B cell (primary cell): ENCODE measurements around the gene JAML. TPM values are rescaled to one million over a fixed set of nuclear protein-coding genes. Genes with fewer than 3 reads are reported as not detected.

Experiments used
- ATAC-seq: fragments of 200-7000 bp; cut with Tn5 transposase; one replicate; pipeline ENCODE4 v1.10.0; 2021; ENCODE audit warnings: low read depth, mild to moderate bottlenecking, moderate number of reproducible peaks, moderate library complexity
- CTCF ChIA-PET: fragments of 350-600 bp; sonication (Branson Sonifier 250); formaldehyde crosslinking; loops from one replicate; lab custom pipeline; 2021; ENCODE audit warnings: antibody characterized with exemption, inconsistent platforms; lab: Charles Lee
- POLR2A ChIA-PET: fragments of 350-600 bp; sonication (Branson Sonifier 250); formaldehyde crosslinking; loops from one replicate; lab custom pipeline; 2021; ENCODE audit warnings: antibody characterized with exemption; lab: Charles Lee
- DNase-seq: peaks from one replicate; pipeline ENCODE4 v3.0.0; 2013
- H2AFZ ChIP-seq: 2 replicates; pipeline ENCODE4 v1.6.1; 2012; ENCODE audit warnings: mild to moderate bottlenecking, low read depth, low read length; ENCODE audit not compliant: insufficient read depth, poor library complexity, severe bottlenecking
- H3K27ac ChIP-seq, 2 donors: 1 replicate in 1 of 2; 2 replicates in 1 of 2; pipeline ENCODE4 v1.5.1; 2012 to 2013; ENCODE audit warnings: low read length in 2 of 2, mild to moderate bottlenecking in 2 of 2, moderate library complexity in 1 of 2
- H3K27me3 ChIP-seq, 4 experiments: fragments of 200-600 bp in 1 of 4; sonication (generic) in 1 of 4; replicated peaks in 1 of 4; 1 replicate in 2 of 4; 2 replicates in 2 of 4; pipeline versions ENCODE4 v1.6.1 to v1.7.0; 2013 to 2016; ENCODE audit warnings: low read length in 3 of 4, mild to moderate bottlenecking in 2 of 4, mixed read lengths in 1 of 4, moderate library complexity in 1 of 4; ENCODE audit not compliant: insufficient read depth in 4 of 4, control insufficient read depth in 3 of 4; ENCODE audit errors: control extremely low read depth in 1 of 4
- H3K36me3 ChIP-seq, 2 experiments: replicated peaks in 1 of 2; 1 replicate in 1 of 2; 2 replicates in 1 of 2; pipeline versions ENCODE4 v1.6.1 to v1.7.1; 2013; ENCODE audit warnings: low read length in 1 of 2; ENCODE audit not compliant: insufficient read depth in 2 of 2, control insufficient read depth in 1 of 2; ENCODE audit errors: control extremely low read depth in 1 of 2, extremely low read depth in 1 of 2
- H3K4me1 ChIP-seq, 2 donors: fragments of 200-600 bp in 1 of 2; sonication (generic) in 1 of 2; 1 replicate in 1 of 2; 2 replicates in 1 of 2; pipeline versions ENCODE4 v1.5.1 to v1.6.1; 2013 to 2017; ENCODE audit warnings: low read length in 2 of 2; ENCODE audit not compliant: control insufficient read depth in 2 of 2, insufficient read depth in 2 of 2
- H3K4me2 ChIP-seq: replicated peaks from 2 replicates; pipeline ENCODE3; 2012; ENCODE audit warnings: mild to moderate bottlenecking, low read depth, low read length; ENCODE audit not compliant: poor library complexity, severe bottlenecking
- H3K4me3 ChIP-seq, 5 experiments: fragments of 200-600 bp in 1 of 5; sonication (generic) in 1 of 5; 1 replicate in 3 of 5; 2 replicates in 2 of 5; pipeline versions ENCODE4 v1.5.1 to v1.7.0; 2011 to 2016; ENCODE audit warnings: low read length in 4 of 5, mild to moderate bottlenecking in 4 of 5, low read depth in 2 of 5, control low read depth in 1 of 5, moderate library complexity in 1 of 5; ENCODE audit not compliant: insufficient read depth in 1 of 5; ENCODE audit errors: control extremely low read depth in 1 of 5, extremely low read depth in 1 of 5
- H3K79me2 ChIP-seq: fragments of 200-600 bp; sonication (generic); one replicate; pipeline ENCODE4 v1.6.0; 2016; ENCODE audit warnings: low read length; ENCODE audit not compliant: control insufficient read depth, insufficient read depth
- H3K9ac ChIP-seq: fragments of 200-600 bp; sonication (generic); 2 replicates; pipeline ENCODE4 v1.6.1; 2017; ENCODE audit warnings: mild to moderate bottlenecking, low read length, moderate library complexity
- H3K9me3 ChIP-seq, 3 donors: one replicate each; pipeline versions ENCODE4 v1.6.1 to v1.7.1; 2013; ENCODE audit warnings: low read length in 2 of 3; ENCODE audit not compliant: control insufficient read depth in 2 of 3, insufficient read depth in 1 of 3; ENCODE audit errors: control extremely low read depth in 1 of 3
- H4K20me1 ChIP-seq: 2 replicates; pipeline ENCODE4 v1.6.0; 2012; ENCODE audit warnings: mild to moderate bottlenecking, low read length; ENCODE audit not compliant: insufficient read depth, control insufficient read depth, poor library complexity, severe bottlenecking
- H3K27ac Mint-ChIP-seq: one replicate; pipeline ENCODE4 v1.8.0; 2021; ENCODE audit warnings: mixed read lengths
- H3K27me3 Mint-ChIP-seq: one replicate; pipeline ENCODE4 v1.8.0; 2021; ENCODE audit warnings: mixed read lengths
- H3K4me1 Mint-ChIP-seq: one replicate; pipeline ENCODE4 v1.8.0; 2021; ENCODE audit warnings: mixed read lengths
- H3K4me3 Mint-ChIP-seq: one replicate; pipeline ENCODE4 v1.8.0; 2021; ENCODE audit warnings: mixed read lengths
- H3K9me3 Mint-ChIP-seq: one replicate; pipeline ENCODE4 v1.8.0; 2022; ENCODE audit warnings: mixed read lengths; ENCODE audit not compliant: insufficient read depth
- EZH2 ChIP-seq: IDR thresholded peaks from 2 replicates; pipeline ENCODE4 v1.6.1; 2012; ENCODE audit warnings: borderline replicate concordance, low read depth, mild to moderate bottlenecking, moderate library complexity, low read length; ENCODE audit not compliant: insufficient read depth, poor library complexity, severe bottlenecking
- WGBS: methylation state at CpG from one replicate; pipeline ENCODE4 v1.1.5; 2013; ENCODE audit warnings: missing lambda C conversion rate; ENCODE audit not compliant: insufficient coverage; 5-methylcytosine and 5-hydroxymethylcytosine counted together
- intact Hi-C: fragments of 100-400 bp; cut with micrococcal nuclease; formaldehyde crosslinking; loops from one replicate; pipeline ENCODE4 v1.10.0; 2022
- polyA plus RNA-seq: library from polyadenylated mRNA; depleted of rRNA; stranded (reverse); fragments of >200 nt; gene quantifications from 2 replicates; pipeline ENCODE4 v1.2.3, GENCODE V29; 2012
- total RNA-seq, 2 donors: library from RNA; stranded (reverse); fragments of 120-200 nt in 1 of 2; gene quantifications; 1 replicate in 1 of 2; 2 replicates in 1 of 2; pipeline versions ENCODE4 v1.2.3 to v1.2.4, GENCODE V29; 2013 to 2022
- TF ChIP-seq, protein P1 (sequence below): fragments of 200-600 bp; IDR thresholded peaks from one replicate; pipeline ENCODE4 v1.8.0; 2022; ENCODE audit warnings: antibody characterized with exemption, mild to moderate bottlenecking

The JAML gene
- total and polyA plus RNA-seq, 2 donors (not counting 1 experiment from before 2014, with no cell fraction given), result 1.0 to 9.6 TPM

DNA sequence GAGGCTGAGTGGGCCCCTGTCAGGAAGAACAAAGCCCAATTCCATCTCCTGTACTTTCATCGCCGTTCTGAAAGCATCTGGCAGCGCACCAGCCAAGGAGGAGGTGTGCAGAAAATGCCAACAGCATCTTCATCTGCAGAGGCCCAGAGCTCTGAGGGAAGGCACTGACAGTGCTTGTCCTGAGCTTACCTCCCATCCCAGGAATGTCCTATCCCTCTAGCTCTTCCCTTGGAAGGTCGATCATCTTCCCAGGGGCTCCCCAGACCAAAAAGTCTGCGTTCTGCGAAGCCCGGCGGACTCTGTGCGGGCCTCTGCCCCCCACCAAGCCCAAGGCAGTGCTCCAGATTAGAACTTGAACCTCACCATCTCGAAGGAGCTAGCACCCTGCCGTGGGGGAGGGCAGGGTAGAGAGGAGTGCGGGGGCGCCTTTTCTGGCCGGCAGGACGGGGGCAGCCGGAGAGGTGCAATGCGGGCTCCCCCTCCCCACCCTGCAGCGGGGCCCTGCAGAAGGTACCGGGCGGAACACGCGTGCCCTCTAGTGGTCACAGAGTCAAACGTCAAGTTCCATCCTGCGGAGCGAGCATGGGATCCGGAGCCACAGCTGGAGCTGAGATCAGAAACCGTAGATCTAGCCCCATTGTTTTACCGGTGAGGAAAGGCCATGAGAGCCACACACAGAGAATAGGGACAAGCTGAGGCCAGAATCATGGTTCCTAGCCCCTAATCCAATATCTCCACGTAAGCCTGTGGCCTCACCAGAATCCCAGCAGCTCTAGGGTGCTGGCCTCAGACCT, 53.3 kb downstream of the JAML start:
- H3K27me3 Mint-ChIP-seq, result peaks cover 46% of the 10 kb centered on the region

More for the DNA sequence above, 53.3 kb downstream of the JAML start:
- no peaks in the 10 kb centered on the region for H3K79me2 ChIP-seq
- peak; percentile 88 for ATAC-seq
- no peaks in the 10 kb centered on the region for H3K9me3 ChIP-seq
- CTCF ChIA-PET, result interaction anchor here (0.6 to 8.8 kb wide), 41 partner anchors 9 to 849 kb away, joined by 3 to 96 read pairs (median 4); partner anchors contain the start of genes MPZL2 and MPZL3
- WGBS, result 14% methylated on average over 28 of the region's 29 CpGs
- no peak overlapping the region for H3K9ac ChIP-seq
- no peak overlapping the region for H3K27ac Mint-ChIP-seq
- no peak overlapping the region for H3K4me3 ChIP-seq
- H3K4me3 Mint-ChIP-seq, result no peak overlapping the region
- peaks cover 3% of the 10 kb centered on the region for H3K4me1 Mint-ChIP-seq
- peak overlapping the region; percentile 43 for H3K4me2 ChIP-seq
- H3K27me3 ChIP-seq, result peaks cover 0 to 15% (median 1%) of the 10 kb centered on the region in 4 experiments
- peaks cover 0 to 5% of the 10 kb centered on the region in 2 donors for H3K4me1 ChIP-seq
- TF ChIP-seq, protein P1, sequence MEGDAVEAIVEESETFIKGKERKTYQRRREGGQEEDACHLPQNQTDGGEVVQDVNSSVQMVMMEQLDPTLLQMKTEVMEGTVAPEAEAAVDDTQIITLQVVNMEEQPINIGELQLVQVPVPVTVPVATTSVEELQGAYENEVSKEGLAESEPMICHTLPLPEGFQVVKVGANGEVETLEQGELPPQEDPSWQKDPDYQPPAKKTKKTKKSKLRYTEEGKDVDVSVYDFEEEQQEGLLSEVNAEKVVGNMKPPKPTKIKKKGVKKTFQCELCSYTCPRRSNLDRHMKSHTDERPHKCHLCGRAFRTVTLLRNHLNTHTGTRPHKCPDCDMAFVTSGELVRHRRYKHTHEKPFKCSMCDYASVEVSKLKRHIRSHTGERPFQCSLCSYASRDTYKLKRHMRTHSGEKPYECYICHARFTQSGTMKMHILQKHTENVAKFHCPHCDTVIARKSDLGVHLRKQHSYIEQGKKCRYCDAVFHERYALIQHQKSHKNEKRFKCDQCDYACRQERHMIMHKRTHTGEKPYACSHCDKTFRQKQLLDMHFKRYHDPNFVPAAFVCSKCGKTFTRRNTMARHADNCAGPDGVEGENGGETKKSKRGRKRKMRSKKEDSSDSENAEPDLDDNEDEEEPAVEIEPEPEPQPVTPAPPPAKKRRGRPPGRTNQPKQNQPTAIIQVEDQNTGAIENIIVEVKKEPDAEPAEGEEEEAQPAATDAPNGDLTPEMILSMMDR, result peak; percentile 96
- TF ChIP-seq EZH2, result no peak
- no peaks in the 10 kb centered on the region for H4K20me1 ChIP-seq
- peak; percentile 77 for DNase-seq
- no peaks in the 10 kb centered on the region for H3K36me3 ChIP-seq
- peak overlapping the region; percentile 6 for H2AFZ ChIP-seq
- H3K9me3 Mint-ChIP-seq, result no peaks in the 10 kb centered on the region
- no peak overlapping the region for H3K27ac ChIP-seq
- POLR2A ChIA-PET, result no interaction called here
- intact Hi-C loops, result loop anchor here (1.0 kb wide), 2 partner anchors 26 to 327 kb away; no protein-coding TSS in a partner anchor
